ENCODE measurements around the gene PLIN5.

DNA sequence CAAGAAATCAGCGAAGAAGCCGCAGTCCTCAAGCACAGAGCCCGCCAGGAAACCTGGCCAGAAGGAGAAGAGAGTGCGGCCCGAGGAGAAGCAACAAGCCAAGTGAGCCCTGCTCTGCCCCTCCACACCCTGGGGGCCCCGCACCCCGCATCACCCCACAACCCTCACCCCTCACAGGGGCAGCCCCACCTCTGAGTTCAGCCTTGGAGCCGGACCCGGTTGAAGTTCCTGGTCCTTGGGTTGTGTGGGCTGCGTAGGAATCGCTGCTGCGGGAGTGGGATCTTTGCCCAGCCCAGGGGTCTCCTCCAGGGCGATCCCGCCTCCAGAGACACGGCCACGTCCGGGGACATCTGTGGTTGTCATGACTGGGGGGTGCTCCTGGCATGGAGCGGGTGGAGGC is 38.7 kb downstream of the PLIN5 start:
- TF ChIP-seq, protein P1, sequence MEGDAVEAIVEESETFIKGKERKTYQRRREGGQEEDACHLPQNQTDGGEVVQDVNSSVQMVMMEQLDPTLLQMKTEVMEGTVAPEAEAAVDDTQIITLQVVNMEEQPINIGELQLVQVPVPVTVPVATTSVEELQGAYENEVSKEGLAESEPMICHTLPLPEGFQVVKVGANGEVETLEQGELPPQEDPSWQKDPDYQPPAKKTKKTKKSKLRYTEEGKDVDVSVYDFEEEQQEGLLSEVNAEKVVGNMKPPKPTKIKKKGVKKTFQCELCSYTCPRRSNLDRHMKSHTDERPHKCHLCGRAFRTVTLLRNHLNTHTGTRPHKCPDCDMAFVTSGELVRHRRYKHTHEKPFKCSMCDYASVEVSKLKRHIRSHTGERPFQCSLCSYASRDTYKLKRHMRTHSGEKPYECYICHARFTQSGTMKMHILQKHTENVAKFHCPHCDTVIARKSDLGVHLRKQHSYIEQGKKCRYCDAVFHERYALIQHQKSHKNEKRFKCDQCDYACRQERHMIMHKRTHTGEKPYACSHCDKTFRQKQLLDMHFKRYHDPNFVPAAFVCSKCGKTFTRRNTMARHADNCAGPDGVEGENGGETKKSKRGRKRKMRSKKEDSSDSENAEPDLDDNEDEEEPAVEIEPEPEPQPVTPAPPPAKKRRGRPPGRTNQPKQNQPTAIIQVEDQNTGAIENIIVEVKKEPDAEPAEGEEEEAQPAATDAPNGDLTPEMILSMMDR (IDR thresholded peaks at IDR 0.05; ENCODE audit: borderline replicate concordance, extremely low read depth, low read length, poor library complexity, severe bottlenecking), result no peak
- TF ChIP-seq EZH2 (IDR thresholded peaks at IDR 0.05; ENCODE audit: borderline replicate concordance, low read depth, low read length, severe bottlenecking), result no peak
